ENCODE data around the gene USF2.

USF2 gene

GRCh38 chr19:35302446-35302845 lies 33.7 kb downstream of the USF2 start:
- no peak for DNase-seq

DNA sequence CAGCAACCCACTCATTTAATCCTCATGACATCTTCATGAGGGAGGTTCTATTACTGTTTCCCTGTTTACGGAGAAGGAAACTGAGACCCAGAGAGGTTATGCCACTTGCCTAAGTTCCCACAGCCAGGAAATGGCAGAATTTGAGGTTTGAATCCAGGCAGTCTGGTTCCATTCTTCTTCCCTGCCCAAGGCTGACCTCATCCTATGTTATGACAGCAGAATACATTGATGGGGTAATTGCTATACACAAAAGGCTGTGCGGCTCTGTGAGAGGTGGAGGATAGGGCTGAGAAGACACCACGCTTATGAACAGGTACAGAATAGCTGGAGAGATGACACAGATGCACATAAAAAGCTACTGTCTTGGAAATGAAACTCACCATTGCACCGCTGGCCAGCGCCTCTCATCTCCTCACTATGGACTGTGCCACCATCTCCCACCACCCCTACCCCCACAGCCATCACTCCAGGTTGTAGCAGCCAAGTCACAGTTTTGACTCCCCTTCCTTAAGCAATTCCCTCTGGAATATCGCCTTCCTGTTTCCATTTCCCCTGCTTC lies 34.7 kb downstream of the USF2 start:
- DNase-seq: no peak

DNA sequence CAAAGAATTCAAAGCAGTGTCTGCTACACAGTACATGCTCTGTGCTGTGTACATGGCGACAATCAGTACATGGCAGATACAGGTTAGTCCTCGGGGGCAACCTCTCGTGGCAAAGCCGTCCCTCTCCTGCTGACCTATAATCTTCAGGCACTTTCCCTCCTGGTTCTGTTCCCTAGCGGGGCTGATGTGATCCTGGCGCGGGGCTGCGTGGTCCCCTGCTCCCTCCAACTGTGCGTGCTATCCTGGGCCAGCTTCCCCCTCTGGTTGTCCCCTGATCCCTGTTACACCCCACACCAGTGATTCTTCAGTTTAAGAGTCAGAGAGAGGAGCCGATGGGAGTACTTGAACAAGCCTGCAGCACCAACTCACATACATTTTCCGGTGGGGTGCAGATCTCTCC lies 35.3 kb downstream of the USF2 start:
- DNase-seq: no peak

DNA sequence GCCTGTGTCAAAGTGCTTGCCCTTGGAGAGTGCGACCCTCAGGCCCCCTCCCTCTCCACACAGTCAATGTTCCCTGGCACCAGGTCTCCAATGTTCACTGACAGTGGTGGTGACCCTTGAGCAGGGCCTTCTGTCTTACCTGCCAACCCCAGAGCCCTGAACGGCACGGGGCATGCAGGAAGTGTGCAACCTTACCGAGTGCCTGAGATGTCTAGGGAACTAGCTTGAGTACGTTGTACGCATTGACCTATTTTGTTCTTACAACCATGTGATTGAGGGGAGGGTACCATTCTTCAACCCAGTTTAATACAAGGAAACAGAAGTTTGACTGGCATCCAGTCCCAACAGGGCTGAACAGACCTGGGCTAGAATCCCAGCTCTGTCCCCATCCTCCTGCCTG lies 36.4 kb downstream of the USF2 start:
- no peak for DNase-seq

DNA sequence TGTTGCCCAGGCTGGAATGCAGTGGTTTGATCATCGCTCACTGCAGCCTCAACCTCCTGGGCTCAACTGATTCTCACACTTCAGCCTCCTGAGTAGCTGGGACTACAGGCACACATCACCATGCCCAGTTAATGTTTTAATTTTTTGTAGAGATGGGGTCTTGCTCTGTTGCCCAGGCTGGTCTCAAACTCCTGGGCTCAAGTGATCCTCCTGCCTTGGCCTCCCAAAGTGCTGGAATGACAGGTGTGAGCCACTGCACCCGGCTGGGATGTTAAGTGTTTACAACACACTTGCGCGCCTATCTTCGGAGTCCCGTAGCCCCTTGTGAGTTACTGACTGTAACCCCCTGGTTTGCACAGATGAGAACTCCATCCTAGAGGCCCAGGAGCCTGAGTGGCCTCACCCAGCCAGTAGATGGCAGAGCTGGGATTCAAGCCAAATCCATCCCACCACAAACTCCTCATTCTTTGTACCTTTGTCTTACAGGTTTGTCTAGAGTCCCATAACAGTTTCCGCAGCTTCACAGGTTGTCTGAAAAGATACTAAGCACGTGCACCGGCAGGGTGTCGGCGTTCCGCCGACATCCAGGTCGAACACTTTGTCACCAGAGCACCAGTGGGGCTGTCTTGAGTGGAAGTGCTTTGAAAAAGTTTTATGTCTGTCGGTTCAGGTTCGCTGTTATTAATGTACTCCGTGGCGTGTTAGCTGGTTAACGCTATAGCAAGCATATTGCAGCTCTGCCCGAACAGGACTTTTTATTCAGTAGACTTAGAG lies 37.9 kb downstream of the USF2 start:
- no peak for DNase-seq

DNA sequence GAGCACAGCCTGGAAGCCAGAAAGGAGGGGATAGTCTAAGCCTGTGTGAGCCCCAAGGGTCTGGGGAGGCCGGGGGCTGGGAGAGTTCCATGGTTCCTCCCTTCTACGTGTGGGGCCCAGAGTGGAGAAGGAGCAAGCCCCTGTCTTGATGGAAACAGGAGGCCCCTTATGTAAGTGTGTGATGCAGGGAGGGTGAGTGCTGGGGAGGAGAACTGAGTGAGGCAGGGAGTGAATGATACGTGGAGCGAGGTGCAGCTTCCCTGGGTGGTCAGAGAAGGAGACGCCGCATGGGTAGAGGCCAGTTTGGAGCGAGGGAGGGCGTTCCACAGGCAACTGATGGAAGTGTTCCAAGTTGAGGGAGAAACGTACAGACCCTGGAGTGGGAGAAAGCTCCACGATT lies 39.2 kb downstream of the USF2 start:
- DNase-seq: no peak

- DNase-seq: no peak
Observed at GRCh38 chr19:35308910-35309309, 40.1 kb downstream of the USF2 start.

GRCh38 chr19:35309481-35310279 lies 40.9 kb downstream of the USF2 start:
- DNase-seq: no peak

- no peak for DNase-seq
Observed at GRCh38 chr19:35310331-35310730, 41.6 kb downstream of the USF2 start.

- no peak for DNase-seq
Observed at GRCh38 chr19:35310811-35311465, 42.2 kb downstream of the USF2 start.

GRCh38 chr19:35311901-35312665 lies 43.3 kb downstream of the USF2 start:
- no peak for DNase-seq

GRCh38 chr19:35313587-35313986 lies 44.8 kb downstream of the USF2 start:
- no peak for DNase-seq

DNA sequence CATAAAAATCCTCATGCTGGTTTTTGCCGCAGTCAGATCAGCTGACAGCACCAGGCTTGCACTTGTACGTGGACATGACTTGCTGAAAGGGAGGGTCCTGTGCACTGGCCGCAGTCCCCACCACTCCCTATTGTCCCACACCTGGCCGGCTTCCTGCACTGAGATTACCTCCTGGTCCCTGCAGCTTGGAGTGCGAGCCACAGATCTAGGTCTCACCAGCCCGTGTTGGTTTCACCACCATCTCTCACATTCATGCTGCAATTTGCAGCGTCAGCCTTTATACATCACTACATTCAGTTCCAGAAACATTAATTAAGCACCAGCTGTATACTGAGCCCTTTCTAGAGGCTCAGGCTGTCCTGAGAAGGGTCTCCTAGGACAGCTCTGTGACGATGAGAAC lies 45.3 kb downstream of the USF2 start:
- no peak for DNase-seq

DNA sequence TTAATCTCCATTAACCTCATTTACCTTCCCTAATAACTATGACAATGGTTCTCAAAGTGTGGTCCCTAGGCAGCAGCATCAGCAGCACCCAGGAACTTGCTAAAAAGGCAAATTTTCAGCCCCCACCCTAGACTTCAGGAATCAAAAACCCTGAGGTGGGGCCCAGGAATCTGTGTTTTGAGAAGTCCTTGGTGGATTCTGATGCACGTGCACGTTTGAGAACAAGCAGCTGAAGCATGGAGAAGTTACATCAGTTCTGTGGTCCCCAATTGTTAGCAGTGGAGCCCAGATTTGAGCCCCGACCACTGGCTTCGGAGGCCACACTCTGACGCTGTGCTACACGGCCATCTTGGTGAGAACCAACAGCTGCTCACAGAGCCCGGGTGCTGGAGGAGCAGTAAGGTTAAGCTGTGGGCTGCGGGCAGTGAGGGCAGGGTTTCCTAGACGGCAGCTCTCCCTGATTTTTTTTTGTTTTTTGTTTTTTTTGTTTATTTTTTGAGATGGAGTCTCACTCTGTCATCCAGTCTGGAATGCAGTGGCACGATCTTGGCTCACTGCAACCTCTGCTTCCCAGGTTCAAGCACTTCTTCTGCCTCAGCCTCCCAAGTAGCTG lies 46.2 kb downstream of the USF2 start:
- DNase-seq: no peak

DNA sequence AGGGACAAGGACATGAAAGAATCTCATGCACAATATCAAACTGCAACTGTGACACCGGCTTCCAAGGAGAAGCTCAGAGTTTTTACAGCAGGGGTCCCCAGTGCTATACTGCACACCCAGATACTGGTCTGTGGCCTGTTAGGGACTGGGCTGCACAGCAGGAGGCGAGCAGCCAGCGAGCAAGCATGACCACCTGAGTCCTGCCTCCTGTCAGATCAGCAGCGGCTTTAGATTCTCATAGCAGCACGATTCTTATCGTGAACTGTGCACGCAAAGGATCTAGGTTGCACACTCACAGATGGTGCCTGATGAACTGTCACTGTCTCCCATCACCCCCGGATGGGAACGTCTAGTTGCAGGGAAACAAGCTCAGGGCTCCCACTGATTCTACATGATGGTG lies 47.1 kb downstream of the USF2 start:
- DNase-seq: no peak

GRCh38 chr19:35316560-35316959 lies 47.8 kb downstream of the USF2 start:
- DNase-seq: no peak

DNA sequence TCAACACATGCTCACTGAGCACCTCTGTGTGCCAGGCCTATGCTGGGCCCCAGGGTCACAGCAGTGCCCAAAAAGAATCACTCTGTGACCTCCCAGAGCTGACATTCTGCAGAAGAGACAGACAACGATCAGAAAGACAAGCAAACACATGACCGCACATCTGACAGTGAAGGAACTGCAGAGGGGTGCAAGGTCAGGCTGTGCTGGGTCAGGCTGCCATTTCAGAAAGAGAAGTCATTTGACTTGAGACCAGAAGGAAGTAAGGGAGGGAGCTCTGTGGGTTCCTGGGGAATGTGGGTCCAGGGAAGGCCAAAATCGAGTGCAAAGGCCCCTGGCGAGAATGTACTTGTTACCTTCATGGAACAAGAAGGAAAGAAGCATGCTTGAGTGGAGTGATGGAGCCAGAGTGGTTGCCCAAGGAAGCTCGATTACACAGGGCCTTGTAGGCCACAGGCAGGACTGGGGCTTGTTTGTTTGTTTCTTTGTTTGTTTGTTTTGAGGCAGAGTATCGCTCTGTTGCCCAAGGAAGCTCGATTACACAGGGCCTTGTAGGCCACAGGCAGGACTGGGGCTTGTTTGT lies 48.8 kb downstream of the USF2 start:
- DNase-seq: no peak

- DNase-seq: no peak
Observed at GRCh38 chr19:35318679-35319448, 50.1 kb downstream of the USF2 start.

DNA sequence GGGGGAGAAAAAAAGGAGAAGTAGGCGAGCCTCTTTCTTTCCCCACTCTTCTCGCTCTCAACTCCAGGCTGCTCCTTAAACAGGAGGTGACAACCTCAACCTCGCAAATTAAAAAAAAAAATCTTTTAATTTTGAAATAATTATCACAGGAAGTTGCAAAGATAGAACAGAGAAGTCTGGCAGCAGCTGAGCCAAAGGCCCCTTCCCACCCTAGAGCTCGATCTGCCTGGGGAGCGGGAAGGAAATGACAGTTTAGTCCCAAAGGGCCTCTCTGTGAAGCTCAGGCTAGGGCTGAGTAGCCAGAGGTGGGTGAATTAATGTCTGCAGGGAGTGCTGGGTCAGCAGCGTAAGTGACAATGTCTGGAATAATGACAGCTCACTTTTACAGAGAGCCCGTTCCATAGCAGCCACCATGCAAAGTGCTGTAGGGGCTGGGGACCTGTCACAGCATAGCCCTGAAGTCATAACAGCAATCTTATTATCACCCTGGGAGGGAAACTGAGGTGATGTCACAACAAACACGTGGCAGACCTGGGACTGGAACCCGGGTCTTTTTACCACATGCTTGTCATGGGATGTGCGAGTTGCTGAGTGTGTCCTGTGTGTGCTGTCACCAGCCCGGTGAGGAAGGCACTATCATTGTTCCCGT lies 51.4 kb downstream of the USF2 start:
- no peak for DNase-seq

DNA sequence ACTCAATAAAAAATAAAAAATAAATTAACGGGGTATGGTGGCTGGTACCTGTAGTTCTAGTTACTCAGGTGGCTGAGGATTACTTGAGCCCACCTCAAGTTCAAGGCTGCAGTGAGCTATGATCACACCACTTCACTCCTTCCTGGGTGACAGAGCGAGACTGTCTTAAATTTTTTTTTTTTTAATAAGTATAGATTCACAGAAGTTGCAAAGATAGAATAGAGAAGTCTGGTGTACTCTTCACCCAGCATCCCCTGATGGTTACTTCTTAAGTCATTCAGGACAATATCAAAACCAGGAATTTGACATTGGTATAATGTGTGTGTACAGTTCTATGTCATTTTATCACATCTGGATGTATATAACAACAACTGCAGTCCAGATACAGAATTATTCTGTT lies 52.5 kb downstream of the USF2 start:
- DNase-seq: no peak

DNA sequence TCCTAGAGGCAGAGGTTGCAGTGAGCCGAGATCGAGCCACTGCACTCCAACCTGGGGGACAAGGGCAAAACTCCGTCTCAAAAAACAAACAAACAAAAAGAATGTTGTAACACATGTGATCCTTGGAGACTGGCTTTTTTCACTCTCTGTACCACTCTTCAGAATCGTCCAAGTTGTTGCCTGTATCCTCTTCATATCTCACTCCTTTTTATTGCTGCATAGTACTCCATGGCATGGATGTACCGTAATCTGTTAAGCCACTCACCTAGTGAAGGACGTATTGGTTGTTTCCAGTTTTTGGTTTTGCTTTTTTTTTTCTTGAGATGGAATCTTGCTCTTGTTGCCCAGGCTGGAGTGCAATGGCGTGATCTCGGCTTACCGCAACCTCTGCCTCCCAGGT lies 53.3 kb downstream of the USF2 start:
- no peak for DNase-seq

Measured in stimulated activated CD4-positive, alpha-beta T cell treated with anti-CD3 and anti-CD28 coated beads, Interleukin-4, amount 100 ng/mL, for 24 hours (primary cell).